Measurements from ENCODE around the gene ZFYVE28. TPM values are rescaled to one million over a fixed set of nuclear protein-coding genes. Genes with fewer than 3 reads are reported as not detected.

Gene ZFYVE28
- total RNA-seq, 2 donors from 2014 or later = 29.6 to 31.6 TPM

GRCh38 chr4:2243681-2244380 lies 174.6 kb downstream of the ZFYVE28 start:
- TF ChIP-seq CTCF (IDR thresholded peaks at IDR 0.05) = no peak
- Histone ChIP-seq H3K4me1 (peaks cover 17% of the 10 kb centered on the region), H3K9me3 (no peaks in the 10 kb centered on the region), H3K36me3 (no peaks in the 10 kb centered on the region), H3K27ac (peak overlapping the region; percentile 36), H3K9ac (ENCODE audit: low read depth in 2 of 2, low read length in 2 of 2) (peak overlapping the region in 1 of 2 donors; percentile 14), H3K27me3 (no peaks in the 10 kb centered on the region), H3K4me3 (no peak overlapping the region)
- intact Hi-C loops (cut with DNase I) = no loop called here
- peak; percentile 53 for DNase-seq

- Histone ChIP-seq H3K27ac (peak within 1 kb of the TSS; percentile 60), H3K36me3 (no peaks in the 10 kb centered on the region), H3K9me3 (no peaks in the 10 kb centered on the region), H3K4me3 (peak within 1 kb of the TSS; percentile 56), H3K9ac (ENCODE audit: low read depth in 2 of 2, low read length in 2 of 2) (peak within 1 kb of the TSS; percentile 82), H3K27me3 (no peaks in the 10 kb centered on the region), H3K4me1 (peaks cover 17% of the 10 kb centered on the region)
- intact Hi-C loops (cut with DNase I) = no loop called here
- DNase-seq = peak; percentile 99
- no peak for TF ChIP-seq CTCF (IDR thresholded peaks at IDR 0.05)
Observed at GRCh38 chr4:2241410-2242353, 176.8 kb downstream of the ZFYVE28 start, which contains the start of the genes HAUS3 and POLN. HAUS3 (minus strand) TSS chr4:2242121; CDS start chr4:2240946, 1,175 bp downstream. POLN (minus strand) TSS chr4:2242121; CDS start chr4:2229231, 12,890 bp downstream.

GRCh38 chr4:2241003-2241402 lies 177.4 kb downstream of the ZFYVE28 start:
- no peak for TF ChIP-seq CTCF (IDR thresholded peaks at IDR 0.05)
- Histone ChIP-seq H3K9me3 (no peaks in the 10 kb centered on the region), H3K4me3 (peak overlapping the region; percentile 56), H3K27me3 (no peaks in the 10 kb centered on the region), H3K9ac (ENCODE audit: low read depth in 2 of 2, low read length in 2 of 2) (peak overlapping the region; percentile 82), H3K36me3 (no peaks in the 10 kb centered on the region), H3K4me1 (peaks cover 17% of the 10 kb centered on the region), H3K27ac (peak overlapping the region; percentile 60)
- no peak for DNase-seq
- intact Hi-C loops (cut with DNase I) = no loop called here

- DNase-seq = no peak
- Histone ChIP-seq H3K4me3 (no peak overlapping the region), H3K36me3 (no peaks in the 10 kb centered on the region), H3K9me3 (no peaks in the 10 kb centered on the region), H3K4me1 (peaks cover 7% of the 10 kb centered on the region), H3K27me3 (no peaks in the 10 kb centered on the region), H3K9ac (ENCODE audit: low read depth in 2 of 2, low read length in 2 of 2) (no peak overlapping the region), H3K27ac (no peak overlapping the region)
- TF ChIP-seq CTCF (IDR thresholded peaks at IDR 0.05) = no peak
- intact Hi-C loops (cut with DNase I) = no loop called here
Observed at GRCh38 chr4:2236944-2237666, 181.3 kb downstream of the ZFYVE28 start.

- H3K4me3 ChIP-seq = no peak overlapping the region
- no peak overlapping the region for H3K9ac ChIP-seq (ENCODE audit: low read depth in 2 of 2, low read length in 2 of 2)
- no peaks in the 10 kb centered on the region for H3K4me1 ChIP-seq
- intact Hi-C loops (cut with DNase I) = no loop called here
- no peak overlapping the region for H3K27ac ChIP-seq
- DNase-seq = no peak
- H3K27me3 ChIP-seq = no peaks in the 10 kb centered on the region
- no peak for TF ChIP-seq CTCF (IDR thresholded peaks at IDR 0.05)
- H3K36me3 ChIP-seq = no peaks in the 10 kb centered on the region
- no peaks in the 10 kb centered on the region for H3K9me3 ChIP-seq
Observed at GRCh38 chr4:2231082-2231481, 187.4 kb downstream of the ZFYVE28 start.

Data from colonic mucosa (tissue), 4 donors.